Coronary artery (tissue), 2 donors: ENCODE data around the gene HHEX.
"Not testable (repeated sequence)": the region's sequence is repeated elsewhere in the genome, so short reads cannot be mapped to it uniquely, and the experiment has no call there.

Experiments used
- DNase-seq: peaks from one replicate; pipeline ENCODE4 v3.0.0-alpha.2; 2017; ENCODE audit warnings: low spot score
- H3K27ac ChIP-seq, 2 donors: fragments of 200-600 bp; sonication (generic); one replicate each; pipeline ENCODE4 v1.5.1; 2016 to 2019
- H3K4me3 ChIP-seq: fragments of 200-600 bp; sonication (generic); 2 replicates; pipeline ENCODE4 v1.5.1; 2016; ENCODE audit warnings: mild to moderate bottlenecking, moderate library complexity
- CTCF ChIP-seq: fragments of 200-600 bp; sonication (generic); IDR thresholded peaks from one replicate; pipeline ENCODE4 v1.5.1; 2019; ENCODE audit warnings: antibody characterized with exemption

HHEX gene

GRCh38 chr10:92734301-92734700, 44.5 kb downstream of the HHEX start:
- TF ChIP-seq CTCF = no peak
- Histone ChIP-seq H3K4me3 (no peak overlapping the region), H3K27ac (no peak overlapping the region)
- no peak for DNase-seq

DNA sequence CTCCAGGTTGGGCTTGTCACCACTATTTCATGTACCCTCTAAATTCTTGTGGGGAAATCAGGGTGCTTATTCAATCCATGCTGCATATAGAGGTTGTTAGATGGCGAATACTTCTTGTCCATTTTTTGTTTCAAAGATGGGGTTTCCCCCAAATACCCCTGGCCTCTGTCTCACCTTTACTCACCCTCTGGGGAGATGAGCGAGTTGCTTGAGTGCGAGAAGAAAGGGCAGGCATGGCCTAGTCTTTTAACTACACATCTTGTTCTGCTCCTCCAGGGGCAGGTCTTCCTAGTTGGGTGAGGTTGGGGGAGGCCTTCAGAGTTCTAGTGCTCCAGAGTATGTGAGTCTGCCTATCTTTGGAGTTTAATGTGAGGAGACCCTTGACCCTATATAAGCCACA, 46.2 kb downstream of the HHEX start:
- H3K27ac ChIP-seq = no peak overlapping the region
- H3K4me3 ChIP-seq = no peak overlapping the region
- no peak for TF ChIP-seq CTCF
- DNase-seq = no peak

GRCh38 chr10:92737484-92737883, 47.7 kb downstream of the HHEX start:
- Histone ChIP-seq H3K27ac (no peak overlapping the region), H3K4me3 (no peak overlapping the region)
- DNase-seq = no peak
- TF ChIP-seq CTCF = no peak

- DNase-seq = no peak
- TF ChIP-seq CTCF = no peak
- Histone ChIP-seq H3K27ac (no peak overlapping the region), H3K4me3 (no peak overlapping the region)
Observed at GRCh38 chr10:92740762-92741161, 51.0 kb downstream of the HHEX start.

DNA sequence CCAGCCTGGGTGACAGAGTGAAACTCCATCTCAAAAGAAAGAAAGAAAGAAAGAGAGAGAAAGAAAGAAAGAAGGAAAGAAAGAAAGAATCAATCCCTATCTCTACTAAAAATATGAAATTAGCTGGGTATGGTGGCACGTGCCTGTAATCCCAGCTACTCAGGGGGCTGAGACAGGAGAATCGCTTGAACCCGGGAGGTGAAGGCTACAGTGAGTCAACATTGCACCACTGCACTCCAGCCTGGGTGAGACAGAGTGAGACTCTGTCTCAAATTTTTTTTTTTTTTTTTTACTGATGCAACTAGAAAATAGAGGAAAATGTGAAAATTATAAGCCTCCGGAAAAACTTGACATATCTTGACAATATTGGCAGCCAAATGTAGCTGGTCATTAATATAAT, 52.0 kb downstream of the HHEX start:
- not testable (repeated sequence) for H3K27ac ChIP-seq, DNase-seq, H3K4me3 ChIP-seq

DNA sequence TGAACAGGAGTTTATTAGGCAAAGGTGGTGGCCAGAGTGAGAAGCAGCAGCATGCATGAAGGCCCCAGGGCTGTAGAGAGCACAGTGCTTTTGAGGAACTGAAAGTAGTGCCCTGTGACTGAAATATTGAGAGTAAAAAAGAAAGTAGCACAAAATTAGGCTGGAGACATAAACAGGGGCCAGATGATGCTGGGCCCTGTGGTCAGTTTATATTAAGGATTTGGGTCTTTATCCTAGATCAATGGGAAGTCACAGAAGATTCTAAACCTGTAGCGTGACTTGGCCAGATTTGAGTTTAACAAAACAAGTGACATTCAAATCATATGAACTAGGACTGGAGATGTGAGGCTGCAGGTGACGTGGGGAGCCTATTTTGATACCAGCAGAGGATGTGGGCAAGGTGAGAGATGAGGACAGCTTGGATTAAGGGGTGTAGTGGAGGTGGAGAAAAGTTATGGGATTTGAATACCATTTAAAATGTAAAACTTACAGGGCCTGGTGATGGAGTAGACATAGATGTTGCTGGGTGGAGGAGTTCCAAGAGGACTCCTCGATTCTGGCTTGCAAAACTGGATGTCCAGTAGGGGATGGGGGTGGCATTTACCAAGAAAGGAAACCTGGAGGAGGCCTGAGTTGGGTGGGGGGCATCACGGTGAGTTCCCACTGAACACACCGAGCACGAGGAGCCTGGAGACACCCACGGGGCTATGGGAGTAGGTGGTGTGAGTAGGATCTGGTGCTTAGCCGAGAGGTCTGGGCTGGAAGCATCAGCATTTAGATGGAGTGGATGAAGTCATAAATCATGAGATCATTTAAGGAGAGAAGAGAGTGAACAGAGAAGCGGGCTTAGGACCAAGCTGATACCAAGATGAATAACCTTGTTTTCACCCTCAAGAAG, 52.8 kb downstream of the HHEX start:
- DNase-seq = no peak
- H3K27ac ChIP-seq = no peak overlapping the region
- H3K4me3 ChIP-seq = no peak overlapping the region
- TF ChIP-seq CTCF = no peak
